KMS-11 (cell line): ENCODE results near the gene CNTLN.

Source experiments
- H2AFZ ChIP-seq: fragments of 200-600 bp; sonication (generic); 2 replicates; pipeline ENCODE4 v1.6.1; 2016; ENCODE audit warnings: antibody characterized with exemption, mixed run types, low read depth
- H3K27ac ChIP-seq: fragments of 200-600 bp; sonication (generic); 2 replicates; pipeline ENCODE4 v1.6.1; 2016; ENCODE audit warnings: mild to moderate bottlenecking, mixed run types
- H3K27me3 ChIP-seq: fragments of 200-600 bp; sonication (generic); 2 replicates; pipeline ENCODE4 v1.6.1; 2017; ENCODE audit warnings: mild to moderate bottlenecking, low read depth, mixed run types, moderate library complexity; ENCODE audit not compliant: insufficient read depth
- H3K36me3 ChIP-seq: fragments of 200-600 bp; sonication (generic); 2 replicates; pipeline ENCODE4 v1.6.1; 2017; ENCODE audit warnings: mild to moderate bottlenecking, mixed run types; ENCODE audit not compliant: insufficient read depth
- H3K4me1 ChIP-seq: fragments of 200-600 bp; sonication (generic); 2 replicates; pipeline ENCODE4 v1.6.1; 2016; ENCODE audit warnings: mild to moderate bottlenecking, low read depth, mixed run types; ENCODE audit not compliant: poor library complexity, severe bottlenecking
- H3K4me2 ChIP-seq: fragments of 200-600 bp; sonication (generic); 2 replicates; pipeline ENCODE4 v1.7.0; 2016; ENCODE audit warnings: mild to moderate bottlenecking, mixed run types
- H3K4me3 ChIP-seq: fragments of 200-600 bp; sonication (generic); IDR thresholded peaks from 2 replicates; pipeline ENCODE4 v1.6.1; 2017; ENCODE audit warnings: low read depth, low read length, mixed read lengths; ENCODE audit not compliant: insufficient read depth
- H3K79me2 ChIP-seq: fragments of 200-600 bp; sonication (generic); 2 replicates; pipeline ENCODE4 v1.6.1; 2016; ENCODE audit warnings: low read depth, mixed run types; ENCODE audit not compliant: insufficient read depth
- H3K9ac ChIP-seq: fragments of 200-600 bp; sonication (generic); 2 replicates; pipeline ENCODE4 v1.6.1; 2016; ENCODE audit warnings: mild to moderate bottlenecking, mixed run types
- H4K20me1 ChIP-seq: fragments of 200-600 bp; sonication (generic); 2 replicates; pipeline ENCODE4 v1.6.1; 2016; ENCODE audit warnings: mild to moderate bottlenecking, mixed run types; ENCODE audit not compliant: insufficient read depth
- TF ChIP-seq, protein P1 (sequence below): fragments of 200-600 bp; sonication (generic); conservative IDR thresholded peaks from 2 replicates; pipeline ENCODE4 v1.6.1; 2017; ENCODE audit warnings: low read depth, mild to moderate bottlenecking, antibody characterized with exemption, low read length, moderate library complexity, mixed read lengths

Gene CNTLN

DNA sequence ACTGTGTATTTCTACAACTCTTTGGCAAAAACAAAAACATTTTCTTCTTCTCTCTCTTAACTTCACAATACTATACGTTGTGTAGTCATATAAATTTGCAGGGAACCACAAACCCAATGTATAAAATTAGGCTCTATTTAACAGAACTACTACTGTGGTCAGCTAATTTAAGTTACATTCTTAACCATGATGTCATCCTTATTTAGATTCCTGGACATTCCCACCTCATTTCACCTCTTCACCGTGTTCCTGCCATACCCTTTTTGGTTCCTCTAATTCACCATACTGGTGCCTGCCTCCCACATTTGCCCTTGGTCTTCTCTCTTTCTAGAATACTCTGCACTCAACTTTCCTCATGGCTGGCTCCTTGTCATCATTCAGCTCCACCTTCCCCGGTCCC, 368.4 kb downstream of the CNTLN start:
- H3K27me3 ChIP-seq = no peaks in the 10 kb centered on the region
- H4K20me1 ChIP-seq = no peaks in the 10 kb centered on the region
- no peaks in the 10 kb centered on the region for H3K36me3 ChIP-seq
- no peak overlapping the region for H2AFZ ChIP-seq
- H3K4me1 ChIP-seq = no peaks in the 10 kb centered on the region
- H3K79me2 ChIP-seq = no peaks in the 10 kb centered on the region
- H3K4me3 ChIP-seq = no peak overlapping the region
- no peak overlapping the region for H3K4me2 ChIP-seq
- TF ChIP-seq, protein P1, sequence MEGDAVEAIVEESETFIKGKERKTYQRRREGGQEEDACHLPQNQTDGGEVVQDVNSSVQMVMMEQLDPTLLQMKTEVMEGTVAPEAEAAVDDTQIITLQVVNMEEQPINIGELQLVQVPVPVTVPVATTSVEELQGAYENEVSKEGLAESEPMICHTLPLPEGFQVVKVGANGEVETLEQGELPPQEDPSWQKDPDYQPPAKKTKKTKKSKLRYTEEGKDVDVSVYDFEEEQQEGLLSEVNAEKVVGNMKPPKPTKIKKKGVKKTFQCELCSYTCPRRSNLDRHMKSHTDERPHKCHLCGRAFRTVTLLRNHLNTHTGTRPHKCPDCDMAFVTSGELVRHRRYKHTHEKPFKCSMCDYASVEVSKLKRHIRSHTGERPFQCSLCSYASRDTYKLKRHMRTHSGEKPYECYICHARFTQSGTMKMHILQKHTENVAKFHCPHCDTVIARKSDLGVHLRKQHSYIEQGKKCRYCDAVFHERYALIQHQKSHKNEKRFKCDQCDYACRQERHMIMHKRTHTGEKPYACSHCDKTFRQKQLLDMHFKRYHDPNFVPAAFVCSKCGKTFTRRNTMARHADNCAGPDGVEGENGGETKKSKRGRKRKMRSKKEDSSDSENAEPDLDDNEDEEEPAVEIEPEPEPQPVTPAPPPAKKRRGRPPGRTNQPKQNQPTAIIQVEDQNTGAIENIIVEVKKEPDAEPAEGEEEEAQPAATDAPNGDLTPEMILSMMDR = no peak
- no peak overlapping the region for H3K27ac ChIP-seq
- no peak overlapping the region for H3K9ac ChIP-seq

GRCh38 chr9:17509151-17509550, 374.3 kb downstream of the CNTLN start:
- Histone ChIP-seq H3K27ac (no peak overlapping the region), H3K4me1 (no peaks in the 10 kb centered on the region), H3K27me3 (no peaks in the 10 kb centered on the region), H3K4me2 (no peak overlapping the region), H2AFZ (no peak overlapping the region), H3K4me3 (no peak overlapping the region), H4K20me1 (no peaks in the 10 kb centered on the region), H3K36me3 (no peaks in the 10 kb centered on the region), H3K79me2 (no peaks in the 10 kb centered on the region), H3K9ac (no peak overlapping the region)
- TF ChIP-seq, protein P1 = no peak

DNA sequence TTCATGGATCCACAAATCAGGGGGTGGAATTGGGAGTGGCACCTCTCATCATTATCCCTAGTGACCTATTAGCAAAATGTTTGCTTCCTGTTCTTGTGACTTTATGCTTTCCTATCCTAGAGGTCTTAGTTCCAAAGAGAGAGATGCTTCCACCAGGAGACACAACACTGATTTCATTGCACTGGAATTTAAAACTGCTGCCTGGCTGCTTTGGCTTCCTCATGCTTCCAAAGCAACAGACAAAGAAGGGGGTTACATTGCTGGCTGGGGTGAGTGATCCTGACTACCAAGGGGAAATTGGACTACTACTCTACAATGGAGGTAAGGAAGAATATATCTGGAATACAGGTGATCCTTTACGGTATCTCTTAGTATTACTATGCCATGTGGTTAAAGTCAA, 374.9 kb downstream of the CNTLN start:
- Histone ChIP-seq H3K36me3 (no peaks in the 10 kb centered on the region), H3K27me3 (no peaks in the 10 kb centered on the region), H3K4me2 (no peak overlapping the region), H3K4me3 (no peak overlapping the region), H3K9ac (no peak overlapping the region), H3K79me2 (no peaks in the 10 kb centered on the region), H2AFZ (no peak overlapping the region), H3K4me1 (no peaks in the 10 kb centered on the region), H3K27ac (no peak overlapping the region), H4K20me1 (no peaks in the 10 kb centered on the region)
- TF ChIP-seq, protein P1 = no peak

DNA sequence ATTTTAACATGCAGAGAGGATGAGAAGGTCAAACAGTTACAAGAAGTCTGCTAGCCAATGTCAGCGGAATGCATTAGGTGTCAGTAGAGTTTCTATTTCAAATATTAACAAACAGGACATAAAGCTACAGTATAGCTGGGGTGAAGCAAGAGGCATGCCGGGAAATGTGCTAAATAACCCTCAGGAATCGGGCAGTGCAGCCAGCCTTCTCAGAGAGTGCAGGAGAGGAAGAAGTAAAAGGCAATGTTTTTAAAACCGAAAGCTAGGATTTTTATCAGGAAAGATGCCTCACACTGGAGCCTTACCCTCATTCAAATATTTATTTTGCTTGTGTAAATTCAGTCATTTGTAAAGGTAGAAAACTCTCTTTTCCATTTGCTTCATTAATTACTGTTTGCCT, 384.9 kb downstream of the CNTLN start:
- Histone ChIP-seq H3K9ac (no peak overlapping the region), H3K4me2 (no peak overlapping the region), H3K4me3 (no peak overlapping the region), H3K36me3 (no peaks in the 10 kb centered on the region), H4K20me1 (no peaks in the 10 kb centered on the region), H3K27ac (no peak overlapping the region), H3K27me3 (no peaks in the 10 kb centered on the region), H3K4me1 (no peaks in the 10 kb centered on the region), H3K79me2 (no peaks in the 10 kb centered on the region), H2AFZ (no peak overlapping the region)
- TF ChIP-seq, protein P1 = no peak
